ENCODE results near the gene ZNF273. TPM values are rescaled to one million over a fixed set of nuclear protein-coding genes. Genes with fewer than 3 reads are reported as not detected.
A peak's percentile ranks its signal among the peaks of the same experiment; 100 is the strongest.

Gene ZNF273
- polyA plus RNA-seq, 1 of the 3 experiments (the other 2 are of a cell fraction): 2.3 TPM

- Histone ChIP-seq H3K9me3 (no peaks in the 10 kb centered on the region), H4K20me1 (ENCODE audit: insufficient read depth) (no peaks in the 10 kb centered on the region), H3F3A (replicated peaks; ENCODE audit: insufficient read depth) (no peaks in the 10 kb centered on the region), H3K4me1 (ENCODE audit: control insufficient read depth in 1 of 2, insufficient read depth in 2 of 2, low read depth in 1 of 2, low read length in 1 of 2) (0 out of 4 replicates have a peak, but pooled peaks cover 0 to 7% of the 10 kb centered on the region in 2 experiments), H3K36me3 (replicated peaks in 1 of 2; ENCODE audit: control insufficient read depth in 1 of 2, insufficient read depth in 2 of 2, low read length in 1 of 2) (no peaks in the 10 kb centered on the region), H3K4me2 (no peak overlapping the region), H3K79me2 (ENCODE audit: insufficient read depth) (no peaks in the 10 kb centered on the region), H3K27me3 (ENCODE audit: insufficient read depth) (no peaks in the 10 kb centered on the region; the same call in 1 of the 2 replicates), H3K27ac (ENCODE audit: low read depth in 2 of 2, low read length in 1 of 2) (no peak overlapping the region), H3K9ac (no peak overlapping the region), H2AFZ (ENCODE audit: low read depth) (no peak overlapping the region), H3K9me2 (no peaks in the 10 kb centered on the region), H3K4me3 (ENCODE audit: low read depth in 2 of 2, low read length in 1 of 2) (no peak overlapping the region)
- no peak for TF ChIP-seq IRF3 (IDR thresholded peaks at IDR 0.05; ENCODE audit: low read depth, low read length)
- TF ChIP-seq CTCF (IDR thresholded peaks at IDR 0.05): no peak
- CTCF ChIA-PET: interaction anchor here (0.6 kb wide), 1 partner anchor 14 kb away, joined by 3 read pairs; the partner anchor contains the start of gene ZNF273
- 76% methylated on average over 46 of the region's 60 CpGs for WGBS (ENCODE audit: low lambda C conversion rate)
- peak; percentile 31 for DNase-seq
- POLR2A ChIA-PET: no interaction called here
These were observed 14.0 kb upstream of the ZNF273 start for GRCh38 chr7:64888901-64889685.

GRCh38 chr7:64889686-64890162, 13.3 kb upstream of the ZNF273 start:
- Histone ChIP-seq H4K20me1 (ENCODE audit: insufficient read depth) (no peaks in the 10 kb centered on the region), H3K9ac (no peak overlapping the region), H3K9me2 (no peaks in the 10 kb centered on the region), H3K9me3 (no peaks in the 10 kb centered on the region), H3K4me1 (ENCODE audit: control insufficient read depth in 1 of 2, insufficient read depth in 2 of 2, low read depth in 1 of 2, low read length in 1 of 2) (0 out of 4 replicates have a peak, but pooled peaks cover 0 to 7% of the 10 kb centered on the region in 2 experiments), H3K27me3 (ENCODE audit: insufficient read depth) (no peaks in the 10 kb centered on the region; the same call in 1 of the 2 replicates), H3K36me3 (replicated peaks in 1 of 2; ENCODE audit: control insufficient read depth in 1 of 2, insufficient read depth in 2 of 2, low read length in 1 of 2) (no peaks in the 10 kb centered on the region), H3K4me3 (ENCODE audit: low read depth in 2 of 2, low read length in 1 of 2) (no peak overlapping the region), H3K79me2 (ENCODE audit: insufficient read depth) (no peaks in the 10 kb centered on the region), H2AFZ (ENCODE audit: low read depth) (no peak overlapping the region), H3K4me2 (no peak overlapping the region), H3F3A (replicated peaks; ENCODE audit: insufficient read depth) (no peaks in the 10 kb centered on the region), H3K27ac (ENCODE audit: low read depth in 2 of 2, low read length in 1 of 2) (no peak overlapping the region)
- 70% methylated on average over 18 of the region's 18 CpGs for WGBS (ENCODE audit: low lambda C conversion rate)
- peak; percentile 14 for DNase-seq
- ChIA-PET CTCF (interaction anchor here (0.6 kb wide), 1 partner anchor 13 kb away, joined by 3 read pairs; the partner anchor contains the start of gene ZNF273), POLR2A (interaction anchor here (1.6 kb wide), 1 partner anchor 13 kb away, joined by 6 read pairs; the partner anchor contains the start of gene ZNF273)
- TF ChIP-seq GABPA (IDR thresholded peaks at IDR 0.05; ENCODE audit: low read depth) (no peak), POLR2AphosphoS5 (IDR thresholded peaks at IDR 0.05; ENCODE audit: low read depth, low read length) (no peak), ELF1 (IDR thresholded peaks at IDR 0.05) (no peak), IRF3 (IDR thresholded peaks at IDR 0.05; ENCODE audit: low read depth, low read length) (no peak), REST (IDR thresholded peaks at IDR 0.05; ENCODE audit: low read depth, low read length) (no peak), SMC3 (IDR thresholded peaks at IDR 0.05; ENCODE audit: low read depth, low read length) (no peak), CTCF (IDR thresholded peaks at IDR 0.05) (no peak), ZBTB33 (IDR thresholded peaks at IDR 0.05; ENCODE audit: borderline replicate concordance, low read depth) (no peak), EZH2phosphoT487 (IDR thresholded peaks at IDR 0.05; ENCODE audit: borderline replicate concordance, low read depth) (no peak)

Measured in SK-N-SH (cell line).